BJ (cell line): ENCODE measurements around the gene NEGR1. TPM values are rescaled to one million over a fixed set of nuclear protein-coding genes. Genes with fewer than 3 reads are reported as not detected.
A peak's percentile ranks its signal among the peaks of the same experiment; 100 is the strongest.

Experiments
- CTCF ChIA-PET: fragments of 350-600 bp; formaldehyde crosslinking; extraction: SDS; loops from one replicate; lab custom pipeline; 2021; ENCODE audit warnings: antibody characterized with exemption, inconsistent platforms; lab: Yijun Ruan, JAX
- POLR2A ChIA-PET: fragments of 300-600 bp; sonication (Branson Sonifier 250); formaldehyde crosslinking; extraction: SDS; loops from one replicate; lab custom pipeline; 2021; ENCODE audit warnings: antibody characterized with exemption; lab: Charles Lee
- DNase-seq: peaks from one replicate; pipeline ENCODE4 v3.0.0-alpha.2; 2011; ENCODE audit warnings: low read depth
- H3K27me3 ChIP-seq: 2 replicates; pipeline ENCODE4 v1.6.0; 2011; ENCODE audit warnings: low read length; ENCODE audit not compliant: control insufficient read depth, insufficient read depth
- H3K36me3 ChIP-seq: 2 replicates; pipeline ENCODE4 v1.5.1; 2011; ENCODE audit warnings: low read length; ENCODE audit not compliant: control insufficient read depth, insufficient read depth
- H3K4me3 ChIP-seq: 2 replicates; pipeline ENCODE4 v1.5.1; 2011; ENCODE audit warnings: low read depth, mild to moderate bottlenecking, control low read depth, low read length
- polyA plus RNA-seq: library from polyadenylated mRNA; depleted of rRNA; stranded (reverse); fragments of >200 nt; gene quantifications from 2 replicates; pipeline ENCODE4 v1.2.3, GENCODE V29; 2011
- TF ChIP-seq, protein P1 (sequence below): IDR thresholded peaks from 2 replicates; pipeline ENCODE4 v1.5.1; 2011; ENCODE audit warnings: low read depth, mild to moderate bottlenecking, control low read depth, inconsistent platforms, low read length, moderate library complexity; ENCODE audit not compliant: insufficient read depth

The NEGR1 gene
- polyA plus RNA-seq, 1 experiment, result 15.4 TPM

GRCh38 chr1:71774705-71775104 is 507.6 kb downstream of the NEGR1 start:
- no peak overlapping the region for H3K4me3 ChIP-seq
- no peaks in the 10 kb centered on the region for H3K36me3 ChIP-seq
- H3K27me3 ChIP-seq, result no peaks in the 10 kb centered on the region
- TF ChIP-seq, protein P1, sequence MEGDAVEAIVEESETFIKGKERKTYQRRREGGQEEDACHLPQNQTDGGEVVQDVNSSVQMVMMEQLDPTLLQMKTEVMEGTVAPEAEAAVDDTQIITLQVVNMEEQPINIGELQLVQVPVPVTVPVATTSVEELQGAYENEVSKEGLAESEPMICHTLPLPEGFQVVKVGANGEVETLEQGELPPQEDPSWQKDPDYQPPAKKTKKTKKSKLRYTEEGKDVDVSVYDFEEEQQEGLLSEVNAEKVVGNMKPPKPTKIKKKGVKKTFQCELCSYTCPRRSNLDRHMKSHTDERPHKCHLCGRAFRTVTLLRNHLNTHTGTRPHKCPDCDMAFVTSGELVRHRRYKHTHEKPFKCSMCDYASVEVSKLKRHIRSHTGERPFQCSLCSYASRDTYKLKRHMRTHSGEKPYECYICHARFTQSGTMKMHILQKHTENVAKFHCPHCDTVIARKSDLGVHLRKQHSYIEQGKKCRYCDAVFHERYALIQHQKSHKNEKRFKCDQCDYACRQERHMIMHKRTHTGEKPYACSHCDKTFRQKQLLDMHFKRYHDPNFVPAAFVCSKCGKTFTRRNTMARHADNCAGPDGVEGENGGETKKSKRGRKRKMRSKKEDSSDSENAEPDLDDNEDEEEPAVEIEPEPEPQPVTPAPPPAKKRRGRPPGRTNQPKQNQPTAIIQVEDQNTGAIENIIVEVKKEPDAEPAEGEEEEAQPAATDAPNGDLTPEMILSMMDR, result no peak
- POLR2A ChIA-PET, result no interaction called here
- CTCF ChIA-PET, result no interaction called here
- DNase-seq, result no peak

GRCh38 chr1:71770121-71770520 is 512.2 kb downstream of the NEGR1 start:
- POLR2A ChIA-PET, result no interaction called here
- peak; percentile 41 for DNase-seq
- TF ChIP-seq, protein P1, result no peak
- no peaks in the 10 kb centered on the region for H3K36me3 ChIP-seq
- no peak overlapping the region for H3K4me3 ChIP-seq
- no peaks in the 10 kb centered on the region for H3K27me3 ChIP-seq
- CTCF ChIA-PET, result no interaction called here

- Histone ChIP-seq H3K36me3 (no peaks in the 10 kb centered on the region), H3K4me3 (no peak overlapping the region), H3K27me3 (no peaks in the 10 kb centered on the region)
- ChIA-PET POLR2A (no interaction called here), CTCF (no interaction called here)
- no peak for DNase-seq
- TF ChIP-seq, protein P1, result no peak
Measured at GRCh38 chr1:71766748-71767147, 515.6 kb downstream of the NEGR1 start.

DNA sequence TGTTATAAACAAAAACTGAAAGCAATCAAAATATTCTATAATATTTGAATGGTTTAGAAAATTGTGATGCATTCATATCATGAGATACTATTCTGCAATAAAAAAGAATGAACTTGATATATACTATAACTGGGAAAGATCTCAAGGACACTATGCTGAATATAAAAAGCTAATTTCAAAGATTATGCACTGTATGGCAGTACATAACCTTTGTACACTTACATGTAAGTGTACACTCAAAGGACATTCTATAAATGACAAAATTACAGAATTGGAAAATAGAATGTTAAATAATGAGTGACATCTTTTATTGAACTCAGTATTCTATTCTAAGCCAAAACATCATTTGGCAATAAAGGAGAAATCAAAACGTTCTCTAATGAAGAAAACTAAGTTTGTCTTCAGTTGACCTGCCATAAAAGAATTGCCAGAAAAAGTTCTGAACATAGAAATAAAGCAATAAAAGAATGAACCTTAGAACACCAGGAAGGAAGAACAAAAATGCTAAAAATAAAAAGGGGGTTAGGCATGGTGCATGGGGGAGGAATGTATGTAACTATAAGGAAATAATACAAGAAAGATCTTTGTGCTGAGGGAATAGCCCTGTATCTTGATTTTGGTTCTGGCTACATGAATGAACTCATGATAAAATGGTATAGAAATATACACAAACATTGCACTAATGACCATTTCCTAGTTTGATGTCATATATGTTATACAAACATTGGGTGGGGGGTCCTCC is 519.7 kb downstream of the NEGR1 start:
- ChIA-PET CTCF (no interaction called here), POLR2A (no interaction called here)
- H3K4me3 ChIP-seq, result no peak overlapping the region
- DNase-seq, result no peak
- no peaks in the 10 kb centered on the region for H3K27me3 ChIP-seq
- TF ChIP-seq, protein P1, result no peak
- no peaks in the 10 kb centered on the region for H3K36me3 ChIP-seq

- DNase-seq, result no peak
- TF ChIP-seq, protein P1, result no peak
- H3K27me3 ChIP-seq, result no peaks in the 10 kb centered on the region
- CTCF ChIA-PET, result no interaction called here
- no peaks in the 10 kb centered on the region for H3K36me3 ChIP-seq
- no peak overlapping the region for H3K4me3 ChIP-seq
- POLR2A ChIA-PET, result no interaction called here
Measured at GRCh38 chr1:71755441-71755840, 526.9 kb downstream of the NEGR1 start.
